ENCODE results near the gene ZNF672. TPM values are rescaled to one million over a fixed set of nuclear protein-coding genes. Genes with fewer than 3 reads are reported as not detected.

Gene ZNF672
- total RNA-seq, 1 donor from 2014 or later, result 29.8 TPM

- Mint-ChIP-seq H3K36me3 (ENCODE audit: low read depth, unreplicated experiment) (peaks cover 4% of the 10 kb centered on the region), H3K4me3 (ENCODE audit: unreplicated experiment) (no peak overlapping the region), H3K9me3 (ENCODE audit: unreplicated experiment) (no peaks in the 10 kb centered on the region), H3K4me1 (ENCODE audit: unreplicated experiment) (peaks cover 10% of the 10 kb centered on the region), H3K27ac (ENCODE audit: unreplicated experiment) (no peak overlapping the region), H3K27me3 (ENCODE audit: unreplicated experiment) (peaks cover 8% of the 10 kb centered on the region)
- no peak for DNase-seq (ENCODE audit: low spot score)
- no peak for TF ChIP-seq CTCF (IDR thresholded peaks at IDR 0.05; ENCODE audit: unreplicated experiment)
Observed at GRCh38 chr1:248840946-248841345, 2.9 kb downstream of the ZNF672 start.

- peak; percentile 46 for DNase-seq (ENCODE audit: low spot score)
- Mint-ChIP-seq H3K9me3 (ENCODE audit: unreplicated experiment) (no peaks in the 10 kb centered on the region), H3K4me1 (ENCODE audit: unreplicated experiment) (peaks cover 10% of the 10 kb centered on the region), H3K4me3 (ENCODE audit: unreplicated experiment) (no peak overlapping the region), H3K36me3 (ENCODE audit: low read depth, unreplicated experiment) (peaks cover 6% of the 10 kb centered on the region), H3K27me3 (ENCODE audit: unreplicated experiment) (peaks cover 8% of the 10 kb centered on the region), H3K27ac (ENCODE audit: unreplicated experiment) (no peak overlapping the region)
- TF ChIP-seq CTCF (IDR thresholded peaks at IDR 0.05; ENCODE audit: unreplicated experiment), result peak; percentile 30
Observed at GRCh38 chr1:248841702-248842395, 3.8 kb downstream of the ZNF672 start.

GRCh38 chr1:248842781-248843331 lies 4.8 kb downstream of the ZNF672 start:
- H3K27ac Mint-ChIP-seq (ENCODE audit: unreplicated experiment), result no peak overlapping the region
- no peak for DNase-seq (ENCODE audit: low spot score)
- H3K36me3 Mint-ChIP-seq (ENCODE audit: low read depth, unreplicated experiment), result peaks cover 9% of the 10 kb centered on the region
- no peak for TF ChIP-seq CTCF (IDR thresholded peaks at IDR 0.05; ENCODE audit: unreplicated experiment)
- no peak overlapping the region for H3K4me3 Mint-ChIP-seq (ENCODE audit: unreplicated experiment)
- peaks cover 4% of the 10 kb centered on the region for H3K27me3 Mint-ChIP-seq (ENCODE audit: unreplicated experiment)
- H3K9me3 Mint-ChIP-seq (ENCODE audit: unreplicated experiment), result no peaks in the 10 kb centered on the region
- H3K4me1 Mint-ChIP-seq (ENCODE audit: unreplicated experiment), result peaks cover 10% of the 10 kb centered on the region

- Mint-ChIP-seq H3K27ac (ENCODE audit: unreplicated experiment) (no peak overlapping the region), H3K4me3 (ENCODE audit: unreplicated experiment) (no peak overlapping the region), H3K36me3 (ENCODE audit: low read depth, unreplicated experiment) (peaks cover 13% of the 10 kb centered on the region), H3K27me3 (ENCODE audit: unreplicated experiment) (peaks cover 7% of the 10 kb centered on the region), H3K4me1 (ENCODE audit: unreplicated experiment) (peaks cover 10% of the 10 kb centered on the region), H3K9me3 (ENCODE audit: unreplicated experiment) (no peaks in the 10 kb centered on the region)
- DNase-seq (ENCODE audit: low spot score), result no peak
- TF ChIP-seq CTCF (IDR thresholded peaks at IDR 0.05; ENCODE audit: unreplicated experiment), result no peak
Observed at GRCh38 chr1:248843687-248844086, 5.7 kb downstream of the ZNF672 start.

GRCh38 chr1:248844526-248844925 lies 6.5 kb downstream of the ZNF672 start:
- Mint-ChIP-seq H3K4me3 (ENCODE audit: unreplicated experiment) (no peak overlapping the region), H3K27ac (ENCODE audit: unreplicated experiment) (no peak overlapping the region), H3K9me3 (ENCODE audit: unreplicated experiment) (no peaks in the 10 kb centered on the region), H3K4me1 (ENCODE audit: unreplicated experiment) (peaks cover 10% of the 10 kb centered on the region), H3K36me3 (ENCODE audit: low read depth, unreplicated experiment) (peaks cover 20% of the 10 kb centered on the region), H3K27me3 (ENCODE audit: unreplicated experiment) (peaks cover 9% of the 10 kb centered on the region)
- TF ChIP-seq CTCF (IDR thresholded peaks at IDR 0.05; ENCODE audit: unreplicated experiment), result no peak
- no peak for DNase-seq (ENCODE audit: low spot score)
